Endothelial cell of umbilical vein (primary cell): ENCODE measurements around the gene SPEM2. TPM values are rescaled to one million over a fixed set of nuclear protein-coding genes. Genes with fewer than 3 reads are reported as not detected.

Source experiments
- BruUV-seq: library from RNA; stranded (reverse); fragments of 400-500 nt; replicated peaks from 2 replicates; lab custom pipeline; 2021; lab: Mats Ljungman, UMichigan
- CTCF ChIA-PET: fragments of 300-600, 350-600 bp; sonication (Branson Sonifier 250); formaldehyde crosslinking; loops from one replicate; lab custom pipeline; 2021; ENCODE audit warnings: antibody characterized with exemption, inconsistent platforms; lab: Charles Lee
- POLR2A ChIA-PET: fragments of 300-600, 350-600 bp; sonication (Branson Sonifier 250); formaldehyde crosslinking; loops from one replicate; lab custom pipeline; 2021; ENCODE audit warnings: antibody characterized with exemption, inconsistent platforms; lab: Charles Lee
- DNase-seq: peaks from one replicate; pipeline ENCODE4 v3.0.0-alpha.2; 2011; ENCODE audit warnings: low read depth, low spot score
- FAIRE-seq: peaks from 2 replicates; lab custom pipeline; 2011; peaks lifted over from hg19 to GRCh38; lab: Jason Lieb, UNC
- H2AFZ ChIP-seq: 2 replicates; pipeline ENCODE4 v1.6.0; 2012; ENCODE audit warnings: low read depth, low read length, control low read depth, inconsistent platforms
- H3K27ac ChIP-seq: 2 replicates; pipeline ENCODE4 v1.5.1; 2011; ENCODE audit warnings: low read depth, mild to moderate bottlenecking, control low read depth, low read length, moderate library complexity; ENCODE audit not compliant: insufficient read depth
- H3K27me3 ChIP-seq, 2 experiments: 2 replicates each; pipeline versions ENCODE4 v1.6.0 to v1.6.1; 2011; ENCODE audit warnings: low read length in 2 of 2, mixed read lengths in 1 of 2; ENCODE audit not compliant: control insufficient read depth in 2 of 2, insufficient read depth in 2 of 2
- H3K36me3 ChIP-seq, 2 experiments: 2 replicates in 1 of 2; 3 replicates in 1 of 2; pipeline ENCODE4 v1.5.1; 2011; ENCODE audit warnings: low read length in 2 of 2, mild to moderate bottlenecking in 1 of 2, moderate library complexity in 1 of 2; ENCODE audit not compliant: control insufficient read depth in 2 of 2, insufficient read depth in 2 of 2; ENCODE audit errors: extremely low read depth in 1 of 2
- H3K4me1 ChIP-seq: 3 replicates; pipeline ENCODE4 v1.5.1; 2011; ENCODE audit warnings: mild to moderate bottlenecking, low read length; ENCODE audit not compliant: control insufficient read depth, insufficient read depth; ENCODE audit errors: extremely low read depth
- H3K4me2 ChIP-seq: 2 replicates; pipeline ENCODE4 v1.6.1; 2011; ENCODE audit warnings: low read length, control low read depth, mixed read lengths; ENCODE audit not compliant: insufficient read depth
- H3K4me3 ChIP-seq, 3 experiments: fragments of 200-600 bp in 1 of 3; sonication (generic), shearing (Covaris generic) in 1 of 3; replicated peaks in 1 of 3; 2 replicates each; pipeline ENCODE4 v1.5.1; 2011 to 2016; ENCODE audit warnings: control low read depth in 3 of 3, low read length in 3 of 3, mild to moderate bottlenecking in 2 of 3, inconsistent platforms in 1 of 3, low read depth in 1 of 3, moderate library complexity in 1 of 3; ENCODE audit not compliant: insufficient read depth in 1 of 3
- H3K79me2 ChIP-seq: 2 replicates; pipeline ENCODE4 v1.6.0; 2012; ENCODE audit warnings: low read length, inconsistent platforms; ENCODE audit not compliant: control insufficient read depth, insufficient read depth
- H3K9ac ChIP-seq: replicated peaks from 2 replicates; pipeline ENCODE3; 2011; ENCODE audit warnings: low read length, control low read depth; ENCODE audit not compliant: insufficient read depth; ENCODE audit errors: extremely low read depth
- H3K9me1 ChIP-seq: replicated peaks from 3 replicates; pipeline ENCODE4 v1.6.0; 2011; ENCODE audit warnings: mild to moderate bottlenecking, low read length; ENCODE audit not compliant: control insufficient read depth, insufficient read depth; ENCODE audit errors: extremely low read depth
- H3K9me3 ChIP-seq: replicated peaks from 2 replicates; pipeline ENCODE4 v1.5.1; 2012; ENCODE audit warnings: low read length, inconsistent platforms; ENCODE audit not compliant: control insufficient read depth, insufficient read depth
- H4K20me1 ChIP-seq: replicated peaks from 2 replicates; pipeline ENCODE3; 2011; ENCODE audit warnings: mild to moderate bottlenecking, low read length; ENCODE audit not compliant: control insufficient read depth, insufficient read depth; ENCODE audit errors: extremely low read depth
- CTCF ChIP-seq, 2 donors: IDR thresholded peaks; 1 replicate in 1 of 2; 2 replicates in 1 of 2; pipeline ENCODE4 v1.5.1; 2011; ENCODE audit warnings: low read length in 2 of 2, mild to moderate bottlenecking in 2 of 2, moderate library complexity in 2 of 2, control low read depth in 1 of 2, inconsistent platforms in 1 of 2, low read depth in 1 of 2; ENCODE audit not compliant: insufficient read depth in 1 of 2; ENCODE audit errors: extremely low read depth in 1 of 2
- EZH2 ChIP-seq: IDR thresholded peaks from 2 replicates; pipeline ENCODE4 v1.6.1; 2012; ENCODE audit warnings: borderline replicate concordance, low read depth, mild to moderate bottlenecking, moderate library complexity, low read length, inconsistent platforms; ENCODE audit not compliant: severe bottlenecking
- FOS ChIP-seq: IDR thresholded peaks from 2 replicates; pipeline ENCODE4 v1.6.1; 2011; ENCODE audit warnings: mild to moderate bottlenecking, low read length, moderate library complexity, borderline replicate concordance; ENCODE audit not compliant: insufficient read depth
- GATA2 ChIP-seq: IDR thresholded peaks from 2 replicates; pipeline ENCODE4 v1.7.0; 2011; ENCODE audit warnings: low read depth, mild to moderate bottlenecking, moderate library complexity, mixed read lengths, low read length; ENCODE audit not compliant: insufficient read length, insufficient read depth
- JUN ChIP-seq: IDR thresholded peaks from 2 replicates; pipeline ENCODE4 v1.6.1; 2011; ENCODE audit warnings: borderline replicate concordance, low read depth; ENCODE audit not compliant: insufficient read length, insufficient read depth
- MAX ChIP-seq: IDR thresholded peaks from 2 replicates; pipeline ENCODE4 v1.6.1; 2011; ENCODE audit not compliant: insufficient read depth, insufficient read length
- MYC ChIP-seq: IDR thresholded peaks from one replicate; pipeline ENCODE4 v1.6.1; 2011; ENCODE audit warnings: mild to moderate bottlenecking, low read depth, low read length
- POLR2A ChIP-seq: IDR thresholded peaks from 2 replicates; pipeline ENCODE4 v1.6.1; 2012; ENCODE audit warnings: low read depth, mild to moderate bottlenecking, control low read depth, low read length
- POLR2AphosphoS5 ChIP-seq: IDR thresholded peaks from 2 replicates; pipeline ENCODE4 v1.6.1; 2012; ENCODE audit warnings: low read depth, mild to moderate bottlenecking, control low read depth, low read length, moderate library complexity; ENCODE audit not compliant: insufficient read depth
- dilution Hi-C: fragments of 300-500 bp; cut with MboI; formaldehyde crosslinking; loops from one replicate; pipeline ENCODE4 v1.15.0; 2019; ENCODE audit warnings: low sequenced_read_pairs; ENCODE audit not compliant: extremely low pct_ligation_motif_present
- intact Hi-C: fragments of 100-400 bp; cut with micrococcal nuclease; formaldehyde crosslinking; loops from one replicate; pipeline ENCODE4 v1.10.0; 2022
- polyA plus RNA-seq, 4 experiments: library from polyadenylated mRNA; depleted of rRNA in 3 of 4; stranded (reverse) in 3 of 4; unstranded in 1 of 4; fragments of >200 nt; gene quantifications; 2 replicates each; pipeline versions ENCODE4 v1.2.1 to v1.2.3, GENCODE V29; 2011 to 2012; ENCODE audit warnings: missing spikeins in 1 of 4
- total RNA-seq: library from RNA; stranded (reverse); gene quantifications from 2 replicates; pipeline ENCODE4 v1.2.3, GENCODE V29; 2021

Gene SPEM2
- total and polyA plus RNA-seq, 2 donors (not counting 3 experiments of a cell fraction or from before 2014, with no cell fraction given): not detected

DNA sequence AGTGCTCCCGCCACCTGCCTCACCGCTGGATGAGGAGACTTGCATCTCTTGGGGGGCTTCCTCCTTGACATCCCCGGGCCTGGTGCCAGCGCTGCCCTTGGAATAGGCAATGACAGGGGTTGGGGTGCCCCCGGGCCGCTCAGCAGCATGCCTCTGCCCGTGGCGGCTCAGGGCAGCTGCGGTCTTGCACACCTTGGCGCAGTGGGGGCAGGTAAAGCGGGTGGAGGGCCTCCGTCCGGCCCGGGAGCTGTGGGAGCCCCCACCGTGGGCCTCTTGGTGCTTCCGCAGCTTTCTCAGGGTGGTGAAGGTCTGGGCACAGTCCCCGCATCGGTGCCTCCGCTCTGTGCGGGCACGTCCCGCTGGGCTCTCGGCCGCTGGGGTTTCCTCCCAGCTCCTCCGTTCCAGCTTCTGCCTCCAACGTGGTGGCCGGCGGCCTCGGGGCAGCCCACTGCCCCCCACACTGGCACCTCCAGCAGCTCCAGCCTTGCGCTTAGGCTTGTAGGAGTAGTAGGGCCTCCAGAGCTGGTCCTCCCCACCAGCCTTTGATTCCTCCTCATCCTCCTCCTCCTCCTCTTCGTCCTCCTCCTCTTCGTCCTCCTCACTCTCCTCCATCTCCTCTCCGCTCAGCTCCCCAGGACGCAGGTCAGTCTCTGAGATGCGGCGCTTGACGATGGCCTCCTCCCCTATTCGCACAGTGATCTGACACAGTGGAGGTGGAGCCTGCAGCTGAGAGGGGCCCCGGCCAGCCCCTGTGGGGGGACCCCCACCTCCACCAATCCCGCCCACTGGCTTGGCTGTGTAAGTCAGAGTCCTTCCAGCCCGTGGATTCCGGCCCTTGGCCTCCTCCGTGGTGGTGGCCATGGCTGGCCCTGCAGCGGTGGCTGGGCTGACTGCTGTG is 37.3 kb downstream of the SPEM2 start:
- Histone ChIP-seq H3K9ac (no peak overlapping the region), H3K27ac (no peak overlapping the region), H3K9me3 (no peaks in the 10 kb centered on the region), H3K4me3 (no peak overlapping the region), H3K4me1 (no peaks in the 10 kb centered on the region), H3K27me3 (no peaks in the 10 kb centered on the region), H3K36me3 (peaks cover 0 to 16% of the 10 kb centered on the region in 2 experiments), H2AFZ (no peak overlapping the region), H3K79me2 (peaks cover 2% of the 10 kb centered on the region), H4K20me1 (no peaks in the 10 kb centered on the region), H3K9me1 (no peaks in the 10 kb centered on the region), H3K4me2 (no peak overlapping the region)
- DNase-seq (no peak), FAIRE-seq (no peak)
- BruUV-seq: no TSS peak
- dilution Hi-C loops (no loop called here), intact Hi-C loops (no loop called here)
- CTCF ChIA-PET: no interaction called here
- TF ChIP-seq MYC (no peak), POLR2AphosphoS5 (no peak), FOS (no peak), EZH2 (no peak), POLR2A (no peak), MAX (no peak), CTCF (IDR thresholded peaks at IDR 0.05; ENCODE audit: extremely low read depth in 1 of 2, insufficient read depth in 1 of 2, low read depth in 1 of 2, low read length in 2 of 2) (no peak), GATA2 (no peak), JUN (no peak)
- POLR2A ChIA-PET: no interaction called here
